Measurements from ENCODE around the gene CLEC10A.

The CLEC10A gene

GRCh38 chr17:7038025-7038862 is 41.8 kb downstream of the CLEC10A start:
- no peak for TF ChIP-seq FOXP2 (optimal IDR thresholded peaks at IDR 0.05; ENCODE audit: borderline replicate concordance, extremely low read depth, extremely low read length, insufficient read depth)
- no peak for TF ChIP-seq TAF1 (IDR thresholded peaks at IDR 0.05; ENCODE audit: borderline replicate concordance, insufficient read depth, low read length)
- TF ChIP-seq REST (IDR thresholded peaks at IDR 0.05; ENCODE audit: insufficient read depth in 1 of 2, low read depth in 2 of 2, low read length in 2 of 2) = no peak
- no peak for TF ChIP-seq POLR2AphosphoS5 (IDR thresholded peaks at IDR 0.05; ENCODE audit: low read depth, low read length)
- no peak for TF ChIP-seq SIN3A (IDR thresholded peaks at IDR 0.05; ENCODE audit: borderline replicate concordance, insufficient read depth, low read length)

- peak; percentile 57; the same call in 1 of the 2 replicates for TF ChIP-seq SIN3A (IDR thresholded peaks at IDR 0.05; ENCODE audit: borderline replicate concordance, insufficient read depth, low read length)
- no peak; a peak in 1 of 4 replicates for TF ChIP-seq REST (IDR thresholded peaks at IDR 0.05; ENCODE audit: insufficient read depth in 1 of 2, low read depth in 2 of 2, low read length in 2 of 2)
- peak; percentile 45; the same call in 1 of the 2 replicates for TF ChIP-seq TAF1 (IDR thresholded peaks at IDR 0.05; ENCODE audit: borderline replicate concordance, insufficient read depth, low read length)
- peak; percentile 34 for TF ChIP-seq FOXP2 (optimal IDR thresholded peaks at IDR 0.05; ENCODE audit: borderline replicate concordance, extremely low read depth, extremely low read length, insufficient read depth)
- TF ChIP-seq POLR2AphosphoS5 (IDR thresholded peaks at IDR 0.05; ENCODE audit: low read depth, low read length) = peak; percentile 86
Observed at GRCh38 chr17:7035591-7036368, 44.3 kb downstream of the CLEC10A start, which contains the start of gene SLC16A13. Gene SLC16A13 (plus strand): TSS chr17:7036015. CDS start chr17:7036383, 368 bp downstream.

- TF ChIP-seq POLR2AphosphoS5 (IDR thresholded peaks at IDR 0.05; ENCODE audit: low read depth, low read length) (no peak), FOXP2 (optimal IDR thresholded peaks at IDR 0.05; ENCODE audit: borderline replicate concordance, extremely low read depth, extremely low read length, insufficient read depth) (no peak), SIN3A (IDR thresholded peaks at IDR 0.05; ENCODE audit: borderline replicate concordance, insufficient read depth, low read length) (no peak), REST (IDR thresholded peaks at IDR 0.05; ENCODE audit: insufficient read depth in 1 of 2, low read depth in 2 of 2, low read length in 2 of 2) (no peak), TAF1 (IDR thresholded peaks at IDR 0.05; ENCODE audit: borderline replicate concordance, insufficient read depth, low read length) (no peak)
Observed at GRCh38 chr17:7034955-7035590, 45.0 kb downstream of the CLEC10A start.

- TF ChIP-seq FOXP2 (optimal IDR thresholded peaks at IDR 0.05; ENCODE audit: borderline replicate concordance, extremely low read depth, extremely low read length, insufficient read depth) = no peak
- no peak for TF ChIP-seq POLR2AphosphoS5 (IDR thresholded peaks at IDR 0.05; ENCODE audit: low read depth, low read length)
Observed at GRCh38 chr17:7029659-7030058, 50.4 kb downstream of the CLEC10A start.

- TF ChIP-seq SIN3A (IDR thresholded peaks at IDR 0.05; ENCODE audit: borderline replicate concordance, insufficient read depth, low read length) (no peak), POLR2AphosphoS5 (IDR thresholded peaks at IDR 0.05; ENCODE audit: low read depth, low read length) (no peak), REST (IDR thresholded peaks at IDR 0.05; ENCODE audit: insufficient read depth in 1 of 2, low read depth in 2 of 2, low read length in 2 of 2) (no peak), FOXP2 (optimal IDR thresholded peaks at IDR 0.05; ENCODE audit: borderline replicate concordance, extremely low read depth, extremely low read length, insufficient read depth) (no peak), TAF1 (IDR thresholded peaks at IDR 0.05; ENCODE audit: borderline replicate concordance, insufficient read depth, low read length) (no peak)
Observed at GRCh38 chr17:7029096-7029495, 51.0 kb downstream of the CLEC10A start.
